ENCODE data around the gene ALB.

ALB gene

DNA sequence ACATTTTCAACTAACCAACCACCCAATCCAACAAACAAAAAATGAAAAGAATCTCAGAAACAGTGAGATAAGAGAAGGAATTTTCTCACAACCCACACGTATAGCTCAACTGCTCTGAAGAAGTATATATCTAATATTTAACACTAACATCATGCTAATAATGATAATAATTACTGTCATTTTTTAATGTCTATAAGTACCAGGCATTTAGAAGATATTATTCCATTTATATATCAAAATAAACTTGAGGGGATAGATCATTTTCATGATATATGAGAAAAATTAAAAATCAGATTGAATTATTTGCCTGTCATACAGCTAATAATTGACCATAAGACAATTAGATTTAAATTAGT is 27.7 kb downstream of the ALB start:
- no peak overlapping the region for H3K27ac ChIP-seq (ENCODE audit: low read length)
- H3K4me3 ChIP-seq (ENCODE audit: low read length in 2 of 2), result no peak overlapping the region
- no peaks in the 10 kb centered on the region for H3K36me3 ChIP-seq (ENCODE audit: control insufficient read depth in 2 of 2, insufficient read depth in 2 of 2, low read length in 2 of 2)
- no peaks in the 10 kb centered on the region for H3K4me1 ChIP-seq (ENCODE audit: control insufficient read depth, insufficient read depth, low read length)
- no peak overlapping the region for H3K9ac ChIP-seq (ENCODE audit: low read length in 2 of 2)
- H3K9me3 ChIP-seq (ENCODE audit: control insufficient read depth in 2 of 2, low read length in 2 of 2), result no peaks in the 10 kb centered on the region
- no peaks in the 10 kb centered on the region for H3K27me3 ChIP-seq (ENCODE audit: control insufficient read depth in 1 of 2, insufficient read depth in 2 of 2, low read length in 2 of 2)

- Histone ChIP-seq H3K27ac (ENCODE audit: low read length) (no peak overlapping the region), H3K4me1 (ENCODE audit: control insufficient read depth, insufficient read depth, low read length) (no peaks in the 10 kb centered on the region), H3K9me3 (ENCODE audit: control insufficient read depth in 2 of 2, low read length in 2 of 2) (no peaks in the 10 kb centered on the region), H3K27me3 (ENCODE audit: control insufficient read depth in 1 of 2, insufficient read depth in 2 of 2, low read length in 2 of 2) (no peaks in the 10 kb centered on the region), H3K36me3 (ENCODE audit: control insufficient read depth in 2 of 2, insufficient read depth in 2 of 2, low read length in 2 of 2) (no peaks in the 10 kb centered on the region), H3K9ac (ENCODE audit: low read length in 2 of 2) (no peak overlapping the region), H3K4me3 (ENCODE audit: low read length in 2 of 2) (no peak overlapping the region)
Observed at GRCh38 chr4:73432169-73433000, 28.3 kb downstream of the ALB start.

- Histone ChIP-seq H3K36me3 (ENCODE audit: control insufficient read depth in 2 of 2, insufficient read depth in 2 of 2, low read length in 2 of 2) (no peaks in the 10 kb centered on the region), H3K27me3 (ENCODE audit: control insufficient read depth in 1 of 2, insufficient read depth in 2 of 2, low read length in 2 of 2) (no peaks in the 10 kb centered on the region), H3K9me3 (ENCODE audit: control insufficient read depth in 2 of 2, low read length in 2 of 2) (no peaks in the 10 kb centered on the region), H3K4me3 (ENCODE audit: low read length in 2 of 2) (no peak overlapping the region), H3K27ac (ENCODE audit: low read length) (no peak overlapping the region), H3K4me1 (ENCODE audit: control insufficient read depth, insufficient read depth, low read length) (no peaks in the 10 kb centered on the region), H3K9ac (ENCODE audit: low read length in 2 of 2) (no peak overlapping the region)
Observed at GRCh38 chr4:73433140-73433539, 29.1 kb downstream of the ALB start.

- no peaks in the 10 kb centered on the region for H3K4me1 ChIP-seq (ENCODE audit: control insufficient read depth, insufficient read depth, low read length)
- H3K27me3 ChIP-seq (ENCODE audit: control insufficient read depth in 1 of 2, insufficient read depth in 2 of 2, low read length in 2 of 2), result no peaks in the 10 kb centered on the region
- H3K9me3 ChIP-seq (ENCODE audit: control insufficient read depth in 2 of 2, low read length in 2 of 2), result no peaks in the 10 kb centered on the region
- no peak overlapping the region for H3K4me3 ChIP-seq (ENCODE audit: low read length in 2 of 2)
- no peaks in the 10 kb centered on the region for H3K36me3 ChIP-seq (ENCODE audit: control insufficient read depth in 2 of 2, insufficient read depth in 2 of 2, low read length in 2 of 2)
- H3K27ac ChIP-seq (ENCODE audit: low read length), result no peak overlapping the region
- no peak overlapping the region for H3K9ac ChIP-seq (ENCODE audit: low read length in 2 of 2)
Observed at GRCh38 chr4:73434311-73434710, 30.2 kb downstream of the ALB start.

DNA sequence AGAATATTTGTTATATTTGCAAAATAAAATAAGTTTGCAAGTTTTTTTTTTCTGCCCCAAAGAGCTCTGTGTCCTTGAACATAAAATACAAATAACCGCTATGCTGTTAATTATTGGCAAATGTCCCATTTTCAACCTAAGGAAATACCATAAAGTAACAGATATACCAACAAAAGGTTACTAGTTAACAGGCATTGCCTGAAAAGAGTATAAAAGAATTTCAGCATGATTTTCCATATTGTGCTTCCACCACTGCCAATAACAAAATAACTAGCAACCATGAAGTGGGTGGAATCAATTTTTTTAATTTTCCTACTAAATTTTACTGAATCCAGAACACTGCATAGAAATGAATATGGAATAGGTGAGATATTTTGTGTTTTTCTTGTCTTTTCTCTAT is 31.9 kb downstream of the ALB start, which contains the start of gene AFP:
Gene AFP (plus strand): TSS at position 238 of the 400 bp plus-strand sequence. CDS start 42 bp downstream, at position 280.
- no peak within 1 kb of the TSS for H3K27ac ChIP-seq (ENCODE audit: low read length)
- no peaks in the 10 kb centered on the region for H3K4me1 ChIP-seq (ENCODE audit: control insufficient read depth, insufficient read depth, low read length)
- H3K4me3 ChIP-seq (ENCODE audit: low read length in 2 of 2), result no peak within 1 kb of the TSS
- no peaks in the 10 kb centered on the region for H3K9me3 ChIP-seq (ENCODE audit: control insufficient read depth in 2 of 2, low read length in 2 of 2)
- H3K27me3 ChIP-seq (ENCODE audit: control insufficient read depth in 1 of 2, insufficient read depth in 2 of 2, low read length in 2 of 2), result no peaks in the 10 kb centered on the region
- no peaks in the 10 kb centered on the region for H3K36me3 ChIP-seq (ENCODE audit: control insufficient read depth in 2 of 2, insufficient read depth in 2 of 2, low read length in 2 of 2)
- no peak within 1 kb of the TSS for H3K9ac ChIP-seq (ENCODE audit: low read length in 2 of 2)

DNA sequence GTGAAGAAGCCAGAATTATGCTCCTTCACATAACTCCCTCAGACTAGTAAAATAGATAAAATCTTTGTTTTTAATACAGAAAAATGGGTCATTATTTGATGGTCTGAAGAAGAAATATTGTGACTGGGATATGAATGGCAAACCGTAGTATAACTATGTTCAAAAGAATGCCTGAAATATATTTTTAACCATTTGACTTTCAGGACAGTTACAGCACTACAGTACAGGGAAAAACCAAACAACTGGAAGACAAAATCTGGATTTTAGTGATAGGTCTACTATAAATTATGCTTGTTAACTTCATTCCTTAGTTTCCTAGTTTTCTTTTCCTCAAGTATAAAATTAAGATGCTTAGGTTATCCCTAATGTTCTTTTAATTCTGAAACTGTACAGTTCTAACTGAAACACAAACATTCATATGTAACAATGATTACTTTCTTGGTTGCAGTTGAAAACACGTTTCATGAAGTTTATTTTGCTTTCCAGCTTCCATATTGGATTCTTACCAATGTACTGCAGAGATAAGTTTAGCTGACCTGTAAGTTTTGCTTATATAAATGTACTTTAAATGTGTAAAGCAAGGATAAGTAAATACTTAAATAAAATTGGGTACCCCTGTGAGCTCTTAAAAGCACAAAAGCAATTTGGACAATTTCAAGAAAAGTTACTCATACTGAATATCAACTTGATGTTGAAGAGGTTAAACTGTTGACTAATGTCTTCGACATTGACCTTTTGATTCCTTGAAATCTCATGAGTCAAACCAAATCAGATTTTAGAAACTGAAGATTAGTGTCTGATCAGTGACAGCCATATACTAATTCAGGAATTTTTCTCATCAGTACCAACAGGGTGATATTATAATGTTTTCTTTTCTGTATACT is 32.8 kb downstream of the ALB start:
- Histone ChIP-seq H3K4me3 (ENCODE audit: low read length in 2 of 2) (no peak overlapping the region), H3K36me3 (ENCODE audit: control insufficient read depth in 2 of 2, insufficient read depth in 2 of 2, low read length in 2 of 2) (no peaks in the 10 kb centered on the region), H3K9ac (ENCODE audit: low read length in 2 of 2) (no peak overlapping the region), H3K9me3 (ENCODE audit: control insufficient read depth in 2 of 2, low read length in 2 of 2) (no peaks in the 10 kb centered on the region), H3K27ac (ENCODE audit: low read length) (no peak overlapping the region), H3K27me3 (ENCODE audit: control insufficient read depth in 1 of 2, insufficient read depth in 2 of 2, low read length in 2 of 2) (no peaks in the 10 kb centered on the region), H3K4me1 (ENCODE audit: control insufficient read depth, insufficient read depth, low read length) (no peaks in the 10 kb centered on the region)

GRCh38 chr4:73437558-73437956 is 33.5 kb downstream of the ALB start:
- no peak overlapping the region for H3K27ac ChIP-seq (ENCODE audit: low read length)
- no peak overlapping the region for H3K4me3 ChIP-seq (ENCODE audit: low read length in 2 of 2)
- H3K27me3 ChIP-seq (ENCODE audit: control insufficient read depth in 1 of 2, insufficient read depth in 2 of 2, low read length in 2 of 2), result no peaks in the 10 kb centered on the region
- H3K4me1 ChIP-seq (ENCODE audit: control insufficient read depth, insufficient read depth, low read length), result no peaks in the 10 kb centered on the region
- no peak overlapping the region for H3K9ac ChIP-seq (ENCODE audit: low read length in 2 of 2)
- no peaks in the 10 kb centered on the region for H3K9me3 ChIP-seq (ENCODE audit: control insufficient read depth in 2 of 2, low read length in 2 of 2)
- no peaks in the 10 kb centered on the region for H3K36me3 ChIP-seq (ENCODE audit: control insufficient read depth in 2 of 2, insufficient read depth in 2 of 2, low read length in 2 of 2)

DNA sequence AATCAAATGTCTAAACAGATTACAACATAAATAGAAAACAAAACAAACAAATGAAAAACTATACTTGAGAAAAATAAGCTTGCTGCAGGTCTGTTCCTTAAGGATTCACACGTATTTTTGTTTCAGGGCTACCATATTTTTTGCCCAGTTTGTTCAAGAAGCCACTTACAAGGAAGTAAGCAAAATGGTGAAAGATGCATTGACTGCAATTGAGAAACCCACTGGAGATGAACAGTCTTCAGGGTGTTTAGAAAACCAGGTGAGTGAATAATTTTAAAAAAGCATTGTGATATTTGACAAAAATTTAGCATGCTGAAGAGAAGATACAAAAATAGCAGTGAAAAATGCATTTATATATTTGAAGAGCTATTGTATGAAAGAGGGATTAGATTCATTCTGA is 34.0 kb downstream of the ALB start:
- Histone ChIP-seq H3K9me3 (ENCODE audit: control insufficient read depth in 2 of 2, low read length in 2 of 2) (no peaks in the 10 kb centered on the region), H3K27ac (ENCODE audit: low read length) (no peak overlapping the region), H3K4me1 (ENCODE audit: control insufficient read depth, insufficient read depth, low read length) (no peaks in the 10 kb centered on the region), H3K36me3 (ENCODE audit: control insufficient read depth in 2 of 2, insufficient read depth in 2 of 2, low read length in 2 of 2) (no peaks in the 10 kb centered on the region), H3K4me3 (ENCODE audit: low read length in 2 of 2) (no peak overlapping the region), H3K9ac (ENCODE audit: low read length in 2 of 2) (no peak overlapping the region), H3K27me3 (ENCODE audit: control insufficient read depth in 1 of 2, insufficient read depth in 2 of 2, low read length in 2 of 2) (no peaks in the 10 kb centered on the region)

GRCh38 chr4:73438582-73439215 is 34.6 kb downstream of the ALB start:
- H3K9me3 ChIP-seq (ENCODE audit: control insufficient read depth in 2 of 2, low read length in 2 of 2), result no peaks in the 10 kb centered on the region
- no peak overlapping the region for H3K4me3 ChIP-seq (ENCODE audit: low read length in 2 of 2)

GRCh38 chr4:73439445-73439844 is 35.4 kb downstream of the ALB start:
- no peak overlapping the region for H3K27ac ChIP-seq (ENCODE audit: low read length)
- H3K9me3 ChIP-seq (ENCODE audit: control insufficient read depth in 2 of 2, low read length in 2 of 2), result no peaks in the 10 kb centered on the region
- no peaks in the 10 kb centered on the region for H3K27me3 ChIP-seq (ENCODE audit: control insufficient read depth in 1 of 2, insufficient read depth in 2 of 2, low read length in 2 of 2)
- H3K4me1 ChIP-seq (ENCODE audit: control insufficient read depth, insufficient read depth, low read length), result no peaks in the 10 kb centered on the region
- H3K4me3 ChIP-seq (ENCODE audit: low read length in 2 of 2), result no peak overlapping the region
- no peak overlapping the region for H3K9ac ChIP-seq (ENCODE audit: low read length in 2 of 2)
- no peaks in the 10 kb centered on the region for H3K36me3 ChIP-seq (ENCODE audit: control insufficient read depth in 2 of 2, insufficient read depth in 2 of 2, low read length in 2 of 2)

More at GRCh38 chr4:73438582-73439215, 34.6 kb downstream of the ALB start:
- Histone ChIP-seq H3K27ac (ENCODE audit: low read length) (no peak overlapping the region), H3K9ac (ENCODE audit: low read length in 2 of 2) (no peak overlapping the region), H3K27me3 (ENCODE audit: control insufficient read depth in 1 of 2, insufficient read depth in 2 of 2, low read length in 2 of 2) (no peaks in the 10 kb centered on the region), H3K36me3 (ENCODE audit: control insufficient read depth in 2 of 2, insufficient read depth in 2 of 2, low read length in 2 of 2) (no peaks in the 10 kb centered on the region), H3K4me1 (ENCODE audit: control insufficient read depth, insufficient read depth, low read length) (no peaks in the 10 kb centered on the region)
